ENCODE measurements around the gene EPGN.

Gene EPGN

GRCh38 chr4:74308215-74308614 is at the start of gene EPGN:
TSS of gene EPGN (plus strand) at chr4:74308470. CDS start at chr4:74308534, 64 bp downstream.
- H3K9ac ChIP-seq (ENCODE audit: low read length), result no peak within 1 kb of the TSS
- no peaks in the 10 kb centered on the region for H3K9me3 ChIP-seq (ENCODE audit: insufficient read depth, low read length)
- H4K20me1 ChIP-seq (ENCODE audit: insufficient read depth, low read length), result no peaks in the 10 kb centered on the region
- H3K4me3 ChIP-seq (ENCODE audit: low read length), result no peak within 1 kb of the TSS
- TF ChIP-seq EZH2phosphoT487 (IDR thresholded peaks at IDR 0.05; ENCODE audit: low read depth) (no peak), CTCF (IDR thresholded peaks at IDR 0.05; ENCODE audit: low read depth, low read length) (no peak)
- 0 out of 2 replicates have a peak within 1 kb of the TSS, but pooled peaks have one; percentile 1 for H2AFZ ChIP-seq (ENCODE audit: low read depth, low read length)
- peaks cover 12% of the 10 kb centered on the region for H3K4me1 ChIP-seq (ENCODE audit: low read length)
- H3K79me2 ChIP-seq (ENCODE audit: low read length), result no peaks in the 10 kb centered on the region
- H3K27ac ChIP-seq (ENCODE audit: low read length), result no peak within 1 kb of the TSS
- H3K36me3 ChIP-seq (replicated peaks; ENCODE audit: low read depth, low read length), result no peaks in the 10 kb centered on the region
- H3K27me3 ChIP-seq (ENCODE audit: low read depth, low read length), result no peaks in the 10 kb centered on the region
- peak within 1 kb of the TSS; percentile 36 for H3K4me2 ChIP-seq (ENCODE audit: low read length)

- Histone ChIP-seq H3K27ac (ENCODE audit: low read length) (no peak overlapping the region), H3K36me3 (replicated peaks; ENCODE audit: low read depth, low read length) (peaks cover under 1% of the 10 kb centered on the region), H2AFZ (ENCODE audit: low read depth, low read length) (no peak overlapping the region)
These were observed 49.3 kb upstream of the EPGN start for GRCh38 chr4:74258963-74259362.

GRCh38 chr4:74260036-74260435 is 48.2 kb upstream of the EPGN start:
- H3K4me2 ChIP-seq (ENCODE audit: low read length), result no peak overlapping the region
- H3K79me2 ChIP-seq (ENCODE audit: low read length), result no peaks in the 10 kb centered on the region
- no peak overlapping the region for H3K27ac ChIP-seq (ENCODE audit: low read length)
- no peak overlapping the region for H3K4me3 ChIP-seq (ENCODE audit: low read length)
- H3K36me3 ChIP-seq (replicated peaks; ENCODE audit: low read depth, low read length), result no peaks in the 10 kb centered on the region
- H3K4me1 ChIP-seq (ENCODE audit: low read length), result no peaks in the 10 kb centered on the region
- H2AFZ ChIP-seq (ENCODE audit: low read depth, low read length), result no peak overlapping the region
- H3K27me3 ChIP-seq (ENCODE audit: low read depth, low read length), result no peaks in the 10 kb centered on the region
- no peak for TF ChIP-seq CTCF (IDR thresholded peaks at IDR 0.05; ENCODE audit: low read depth, low read length)
- no peak for TF ChIP-seq EZH2phosphoT487 (IDR thresholded peaks at IDR 0.05; ENCODE audit: low read depth)
- H3K9ac ChIP-seq (ENCODE audit: low read length), result no peak overlapping the region
- H4K20me1 ChIP-seq (ENCODE audit: insufficient read depth, low read length), result no peaks in the 10 kb centered on the region
- H3K9me3 ChIP-seq (ENCODE audit: insufficient read depth, low read length), result no peaks in the 10 kb centered on the region

More at GRCh38 chr4:74258963-74259362, 49.3 kb upstream of the EPGN start:
- TF ChIP-seq EZH2phosphoT487 (IDR thresholded peaks at IDR 0.05; ENCODE audit: low read depth) (no peak), CTCF (IDR thresholded peaks at IDR 0.05; ENCODE audit: low read depth, low read length) (no peak)
- Histone ChIP-seq H3K27me3 (ENCODE audit: low read depth, low read length) (no peaks in the 10 kb centered on the region), H3K9me3 (ENCODE audit: insufficient read depth, low read length) (no peaks in the 10 kb centered on the region), H3K9ac (ENCODE audit: low read length) (no peak overlapping the region), H3K4me3 (ENCODE audit: low read length) (no peak overlapping the region), H3K4me1 (ENCODE audit: low read length) (no peaks in the 10 kb centered on the region), H3K4me2 (ENCODE audit: low read length) (no peak overlapping the region), H4K20me1 (ENCODE audit: insufficient read depth, low read length) (no peaks in the 10 kb centered on the region), H3K79me2 (ENCODE audit: low read length) (no peaks in the 10 kb centered on the region)

- H3K79me2 ChIP-seq (ENCODE audit: low read length), result no peaks in the 10 kb centered on the region
- TF ChIP-seq CTCF (IDR thresholded peaks at IDR 0.05; ENCODE audit: low read depth, low read length), result no peak
- TF ChIP-seq EZH2phosphoT487 (IDR thresholded peaks at IDR 0.05; ENCODE audit: low read depth), result no peak
- no peak overlapping the region for H3K27ac ChIP-seq (ENCODE audit: low read length)
- H3K9me3 ChIP-seq (ENCODE audit: insufficient read depth, low read length), result no peaks in the 10 kb centered on the region
- no peak overlapping the region for H3K4me2 ChIP-seq (ENCODE audit: low read length)
- H3K4me3 ChIP-seq (ENCODE audit: low read length), result no peak overlapping the region
- H3K36me3 ChIP-seq (replicated peaks; ENCODE audit: low read depth, low read length), result no peaks in the 10 kb centered on the region
- no peaks in the 10 kb centered on the region for H4K20me1 ChIP-seq (ENCODE audit: insufficient read depth, low read length)
- no peak overlapping the region for H2AFZ ChIP-seq (ENCODE audit: low read depth, low read length)
- no peak overlapping the region for H3K9ac ChIP-seq (ENCODE audit: low read length)
- no peaks in the 10 kb centered on the region for H3K27me3 ChIP-seq (ENCODE audit: low read depth, low read length)
- no peaks in the 10 kb centered on the region for H3K4me1 ChIP-seq (ENCODE audit: low read length)
These were observed 45.7 kb upstream of the EPGN start for GRCh38 chr4:74262522-74262921.

Measured in OCI-LY3 (cell line).